Measurements from ENCODE around the gene AUH.

AUH gene

DNA sequence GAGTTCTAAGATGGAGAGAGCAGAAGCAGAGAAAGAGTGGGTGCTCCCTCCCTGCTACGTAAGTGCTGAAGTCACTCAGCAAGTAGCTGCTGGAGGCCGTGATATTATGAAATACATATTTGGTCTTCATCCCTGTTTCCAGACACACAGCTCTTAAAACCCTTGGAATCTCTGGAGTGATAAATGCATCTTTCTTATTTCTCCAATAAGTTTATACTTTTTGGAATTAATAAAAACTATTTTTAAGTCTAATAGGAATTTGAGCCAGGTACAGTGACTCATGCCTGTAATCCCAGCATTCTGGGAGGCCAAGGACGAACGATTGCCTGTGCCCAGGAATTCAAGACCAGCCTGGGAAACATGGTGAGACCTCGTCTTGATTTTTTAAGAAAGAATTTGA is 60.6 kb downstream of the AUH start:
- no peaks in the 10 kb centered on the region for H3K9me3 ChIP-seq (ENCODE audit: control insufficient read depth, insufficient read depth, low read length)
- H3K4me1 ChIP-seq (ENCODE audit: control insufficient read depth, insufficient read depth, low read length): no peaks in the 10 kb centered on the region
- no peak overlapping the region for H3K27ac ChIP-seq (ENCODE audit: low read length)
- DNase-seq (ENCODE audit: low read depth, low spot score): no peak
- WGBS (ENCODE audit: insufficient coverage, insufficient read length): no CpG with 5 or more reads among the region's 5 CpGs
- H3K27me3 ChIP-seq (ENCODE audit: control insufficient read depth, insufficient read depth, low read length): no peaks in the 10 kb centered on the region
- H3K4me3 ChIP-seq (ENCODE audit: low read length): no peak overlapping the region
- H3K36me3 ChIP-seq (ENCODE audit: control insufficient read depth, insufficient read depth, low read length): no peaks in the 10 kb centered on the region

DNA sequence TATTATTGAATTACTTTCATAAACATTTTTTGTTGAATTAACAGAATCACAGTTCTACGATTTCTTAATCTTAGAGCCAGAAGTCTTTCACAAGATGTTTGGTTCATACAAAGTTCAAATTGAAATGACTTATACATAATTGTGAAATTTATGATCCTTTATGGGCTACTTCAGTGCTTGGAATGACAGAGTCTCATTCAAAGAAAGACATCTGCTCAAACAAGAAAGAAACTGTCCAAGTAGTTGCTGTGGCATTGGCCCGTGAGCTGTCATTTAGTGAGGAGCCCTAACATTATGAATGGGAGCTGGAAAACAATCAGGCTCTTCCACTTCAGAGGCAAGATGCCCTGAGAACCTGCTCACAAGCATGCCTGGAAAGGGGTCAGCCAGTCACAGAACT is 63.4 kb downstream of the AUH start:
- Histone ChIP-seq H3K27ac (ENCODE audit: low read length) (no peak overlapping the region), H3K9me3 (ENCODE audit: control insufficient read depth, insufficient read depth, low read length) (no peaks in the 10 kb centered on the region), H3K4me3 (ENCODE audit: low read length) (no peak overlapping the region), H3K36me3 (ENCODE audit: control insufficient read depth, insufficient read depth, low read length) (no peaks in the 10 kb centered on the region; the same call in 1 of the 2 replicates), H3K4me1 (ENCODE audit: control insufficient read depth, insufficient read depth, low read length) (no peaks in the 10 kb centered on the region), H3K27me3 (ENCODE audit: control insufficient read depth, insufficient read depth, low read length) (no peaks in the 10 kb centered on the region)
- DNase-seq (ENCODE audit: low read depth, low spot score): no peak
- WGBS (ENCODE audit: insufficient coverage, insufficient read length): no CpG with 5 or more reads among the region's 2 CpGs

DNA sequence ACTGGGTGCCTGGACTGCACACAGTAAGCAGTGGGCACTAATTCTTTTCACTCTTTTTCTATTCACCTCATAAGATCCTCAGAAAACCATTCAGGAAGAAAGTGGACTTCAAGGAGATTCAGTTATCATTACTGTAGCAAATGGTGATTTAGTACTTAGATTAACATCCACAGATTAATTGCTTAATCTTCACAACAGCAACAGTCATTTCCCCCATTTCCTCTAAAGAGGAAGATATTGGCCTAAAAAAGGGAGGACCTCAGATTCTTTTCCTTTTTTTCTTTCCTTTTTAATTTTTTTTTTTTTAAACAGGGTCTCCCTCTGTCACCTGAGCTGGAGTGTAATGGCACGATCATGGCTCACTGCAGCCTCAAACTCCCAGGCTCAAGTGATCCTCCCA is 64.4 kb downstream of the AUH start:
- no peaks in the 10 kb centered on the region; the same call in 1 of the 2 replicates for H3K36me3 ChIP-seq (ENCODE audit: control insufficient read depth, insufficient read depth, low read length)
- no CpG with 5 or more reads among the region's 1 CpG for whole genome bisulfite sequencing (ENCODE audit: insufficient coverage, insufficient read length)
- H3K9me3 ChIP-seq (ENCODE audit: control insufficient read depth, insufficient read depth, low read length): no peaks in the 10 kb centered on the region
- no peak overlapping the region for H3K27ac ChIP-seq (ENCODE audit: low read length)
- no peak for DNase-seq (ENCODE audit: low read depth, low spot score)
- no peaks in the 10 kb centered on the region for H3K4me1 ChIP-seq (ENCODE audit: control insufficient read depth, insufficient read depth, low read length)
- H3K27me3 ChIP-seq (ENCODE audit: control insufficient read depth, insufficient read depth, low read length): no peaks in the 10 kb centered on the region
- no peak overlapping the region for H3K4me3 ChIP-seq (ENCODE audit: low read length)

DNA sequence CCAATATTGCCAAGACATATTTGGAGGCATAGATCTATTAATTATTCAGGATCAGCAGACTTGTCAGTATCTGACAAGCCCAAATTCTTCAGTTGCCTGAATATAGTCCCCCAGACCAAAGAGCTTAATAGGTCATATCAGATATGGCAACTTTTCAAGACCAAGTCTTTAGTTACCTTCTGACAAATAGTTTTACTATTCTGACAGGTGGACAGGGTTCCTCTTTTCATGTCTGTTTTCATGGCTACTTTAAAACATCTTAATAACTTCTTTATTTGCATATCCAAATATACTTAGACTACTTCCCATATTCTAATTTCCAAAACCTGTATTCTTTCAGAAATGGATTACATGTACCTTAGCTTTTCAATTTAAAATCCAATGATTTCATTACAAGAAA is 65.4 kb downstream of the AUH start:
- Histone ChIP-seq H3K9me3 (ENCODE audit: control insufficient read depth, insufficient read depth, low read length) (no peaks in the 10 kb centered on the region), H3K4me3 (ENCODE audit: low read length) (no peak overlapping the region), H3K36me3 (ENCODE audit: control insufficient read depth, insufficient read depth, low read length) (no peaks in the 10 kb centered on the region; the same call in 1 of the 2 replicates), H3K27me3 (ENCODE audit: control insufficient read depth, insufficient read depth, low read length) (no peaks in the 10 kb centered on the region), H3K4me1 (ENCODE audit: control insufficient read depth, insufficient read depth, low read length) (no peaks in the 10 kb centered on the region), H3K27ac (ENCODE audit: low read length) (no peak overlapping the region)
- DNase-seq (ENCODE audit: low read depth, low spot score): no peak

DNA sequence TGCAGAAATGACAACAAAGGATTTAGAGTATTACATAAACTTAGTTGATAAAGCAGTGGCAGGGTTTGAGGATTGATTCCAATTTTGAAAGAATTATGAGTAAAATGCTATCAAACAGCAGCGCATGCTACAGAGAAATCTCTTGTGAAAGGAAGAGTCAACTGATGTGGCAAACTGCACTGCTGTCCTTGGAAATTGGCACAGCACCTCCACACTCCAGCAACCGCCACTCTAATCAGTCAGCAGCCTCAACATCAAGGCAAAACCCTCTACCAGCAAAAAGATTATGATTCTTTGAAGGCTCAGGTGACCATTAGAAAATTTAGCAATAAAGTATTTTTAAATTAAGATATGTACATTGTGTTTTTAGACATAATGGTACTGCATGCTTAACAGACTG is 66.4 kb downstream of the AUH start:
- Histone ChIP-seq H3K36me3 (ENCODE audit: control insufficient read depth, insufficient read depth, low read length) (no peaks in the 10 kb centered on the region; the same call in 1 of the 2 replicates), H3K9me3 (ENCODE audit: control insufficient read depth, insufficient read depth, low read length) (no peaks in the 10 kb centered on the region), H3K4me3 (ENCODE audit: low read length) (no peak overlapping the region), H3K4me1 (ENCODE audit: control insufficient read depth, insufficient read depth, low read length) (no peaks in the 10 kb centered on the region), H3K27me3 (ENCODE audit: control insufficient read depth, insufficient read depth, low read length) (no peaks in the 10 kb centered on the region), H3K27ac (ENCODE audit: low read length) (no peak overlapping the region)
- no CpG with 5 or more reads among the region's 2 CpGs for WGBS (ENCODE audit: insufficient coverage, insufficient read length)
- no peak for DNase-seq (ENCODE audit: low read depth, low spot score)

DNA sequence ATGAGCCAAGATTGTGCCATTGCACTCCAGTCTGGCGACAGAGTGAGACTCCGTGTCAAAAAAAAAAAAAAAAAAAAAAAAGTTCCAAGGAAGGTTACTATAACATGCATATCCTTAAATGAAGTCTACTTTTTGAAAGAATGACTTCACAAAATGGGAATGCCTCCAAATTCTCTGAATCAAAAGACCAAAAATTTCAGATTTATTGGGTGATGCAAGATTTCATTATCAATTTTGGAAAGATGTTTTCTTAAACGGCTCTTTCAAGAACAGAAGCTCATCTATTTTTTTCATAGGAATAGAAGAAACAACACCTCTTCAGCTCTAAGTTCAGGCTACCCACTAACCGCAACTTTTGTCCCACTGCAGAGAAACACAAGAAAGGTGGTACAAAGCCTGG is 69.9 kb downstream of the AUH start:
- H3K36me3 ChIP-seq (ENCODE audit: control insufficient read depth, insufficient read depth, low read length): no peaks in the 10 kb centered on the region; the same call in 1 of the 2 replicates
- DNase-seq (ENCODE audit: low read depth, low spot score): no peak
- H3K4me3 ChIP-seq (ENCODE audit: low read length): no peak overlapping the region
- H3K27ac ChIP-seq (ENCODE audit: low read length): no peak overlapping the region
- no CpG with 5 or more reads among the region's 4 CpGs for WGBS (ENCODE audit: insufficient coverage, insufficient read length)
- H3K27me3 ChIP-seq (ENCODE audit: control insufficient read depth, insufficient read depth, low read length): no peaks in the 10 kb centered on the region
- H3K9me3 ChIP-seq (ENCODE audit: control insufficient read depth, insufficient read depth, low read length): no peaks in the 10 kb centered on the region
- H3K4me1 ChIP-seq (ENCODE audit: control insufficient read depth, insufficient read depth, low read length): no peaks in the 10 kb centered on the region

DNA sequence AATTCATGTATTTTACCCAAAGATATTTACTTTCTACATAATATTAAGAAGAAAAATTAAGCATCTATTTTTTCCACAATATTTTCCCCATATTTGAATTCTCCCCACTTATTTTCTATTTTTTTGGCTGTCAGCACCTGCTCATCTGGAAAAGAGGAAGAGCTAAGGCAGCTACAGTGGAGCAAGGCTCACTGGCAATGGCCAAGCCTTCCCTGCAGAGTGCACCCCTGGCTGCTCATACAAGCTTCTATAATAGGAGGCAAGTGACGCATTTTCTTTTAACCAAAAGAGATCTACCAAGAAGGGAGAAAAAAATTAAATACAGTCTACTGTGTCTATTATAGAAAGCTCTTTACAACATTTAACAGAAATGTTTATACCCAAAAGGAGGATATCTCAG is 72.5 kb downstream of the AUH start:
- no peaks in the 10 kb centered on the region for H3K9me3 ChIP-seq (ENCODE audit: control insufficient read depth, insufficient read depth, low read length)
- no peak overlapping the region for H3K27ac ChIP-seq (ENCODE audit: low read length)
- H3K36me3 ChIP-seq (ENCODE audit: control insufficient read depth, insufficient read depth, low read length): no peaks in the 10 kb centered on the region
- H3K4me1 ChIP-seq (ENCODE audit: control insufficient read depth, insufficient read depth, low read length): no peaks in the 10 kb centered on the region
- H3K27me3 ChIP-seq (ENCODE audit: control insufficient read depth, insufficient read depth, low read length): no peaks in the 10 kb centered on the region
- WGBS (ENCODE audit: insufficient coverage, insufficient read length): no CpG with 5 or more reads among the region's 1 CpG
- no peak for DNase-seq (ENCODE audit: low read depth, low spot score)
- H3K4me3 ChIP-seq (ENCODE audit: low read length): no peak overlapping the region

DNA sequence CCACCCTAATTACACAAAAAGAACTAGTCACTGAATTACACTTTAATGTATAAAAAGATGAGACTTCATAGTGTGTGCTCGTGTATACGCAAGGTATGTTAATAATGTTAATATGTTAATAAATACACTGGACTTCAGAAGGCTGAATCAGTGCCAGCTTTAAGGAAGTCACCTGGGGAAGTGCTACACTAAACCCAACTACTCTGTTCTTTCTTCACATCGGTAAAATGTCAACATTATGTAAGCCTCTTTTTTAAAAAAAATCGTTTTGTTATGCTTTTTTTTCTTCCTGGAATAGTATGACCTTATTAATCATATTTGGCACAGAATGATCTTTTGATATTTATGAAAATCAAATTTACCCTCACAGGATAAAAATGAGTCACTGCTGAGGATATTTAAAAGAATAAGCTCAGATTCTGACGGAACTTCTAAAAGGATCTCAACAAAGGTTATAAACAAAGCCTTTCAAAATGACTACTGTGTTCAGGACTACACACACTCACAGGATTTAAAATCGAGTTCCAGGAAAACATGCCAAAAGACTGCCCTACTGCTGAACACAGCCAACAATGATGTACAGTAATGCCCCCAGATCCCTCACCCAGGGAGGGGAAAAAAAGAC is 75.9 kb downstream of the AUH start:
- no CpG with 5 or more reads among the region's 6 CpGs for WGBS (ENCODE audit: insufficient coverage, insufficient read length)
- no peak for DNase-seq (ENCODE audit: low read depth, low spot score)
- H3K27ac ChIP-seq (ENCODE audit: low read length): no peak overlapping the region

DNA sequence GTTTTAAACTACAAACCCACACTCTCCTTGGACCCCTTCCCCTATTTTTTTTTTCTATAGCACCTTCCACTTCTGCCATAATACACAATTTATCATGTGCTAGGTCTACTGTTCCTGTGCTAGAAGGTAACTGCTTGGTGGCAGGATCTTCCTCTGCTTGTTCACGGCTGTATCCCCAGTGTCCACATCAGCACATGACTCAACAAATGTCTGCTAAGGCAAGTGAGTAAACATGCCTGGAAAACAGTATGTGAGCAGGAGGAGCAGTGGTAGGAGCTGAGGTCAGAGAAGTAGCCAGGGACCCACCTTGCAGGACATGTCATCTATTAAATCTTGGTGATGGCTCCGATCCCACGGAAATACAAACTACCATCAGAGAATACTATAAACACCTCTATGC is 79.4 kb downstream of the AUH start:
- Histone ChIP-seq H3K4me3 (ENCODE audit: low read length) (no peak overlapping the region), H3K36me3 (ENCODE audit: control insufficient read depth, insufficient read depth, low read length) (no peaks in the 10 kb centered on the region), H3K9me3 (ENCODE audit: control insufficient read depth, insufficient read depth, low read length) (no peaks in the 10 kb centered on the region), H3K4me1 (ENCODE audit: control insufficient read depth, insufficient read depth, low read length) (no peaks in the 10 kb centered on the region), H3K27ac (ENCODE audit: low read length) (no peak overlapping the region), H3K27me3 (ENCODE audit: control insufficient read depth, insufficient read depth, low read length) (no peaks in the 10 kb centered on the region)
- DNase-seq (ENCODE audit: low read depth, low spot score): no peak
- no CpG with 5 or more reads among the region's 3 CpGs for WGBS (ENCODE audit: insufficient coverage, insufficient read length)

More for the DNA sequence above, 75.9 kb downstream of the AUH start:
- H3K4me1 ChIP-seq (ENCODE audit: control insufficient read depth, insufficient read depth, low read length): no peaks in the 10 kb centered on the region
- H3K36me3 ChIP-seq (ENCODE audit: control insufficient read depth, insufficient read depth, low read length): no peaks in the 10 kb centered on the region
- no peaks in the 10 kb centered on the region for H3K9me3 ChIP-seq (ENCODE audit: control insufficient read depth, insufficient read depth, low read length)
- no peak overlapping the region for H3K4me3 ChIP-seq (ENCODE audit: low read length)
- no peaks in the 10 kb centered on the region for H3K27me3 ChIP-seq (ENCODE audit: control insufficient read depth, insufficient read depth, low read length)

DNA sequence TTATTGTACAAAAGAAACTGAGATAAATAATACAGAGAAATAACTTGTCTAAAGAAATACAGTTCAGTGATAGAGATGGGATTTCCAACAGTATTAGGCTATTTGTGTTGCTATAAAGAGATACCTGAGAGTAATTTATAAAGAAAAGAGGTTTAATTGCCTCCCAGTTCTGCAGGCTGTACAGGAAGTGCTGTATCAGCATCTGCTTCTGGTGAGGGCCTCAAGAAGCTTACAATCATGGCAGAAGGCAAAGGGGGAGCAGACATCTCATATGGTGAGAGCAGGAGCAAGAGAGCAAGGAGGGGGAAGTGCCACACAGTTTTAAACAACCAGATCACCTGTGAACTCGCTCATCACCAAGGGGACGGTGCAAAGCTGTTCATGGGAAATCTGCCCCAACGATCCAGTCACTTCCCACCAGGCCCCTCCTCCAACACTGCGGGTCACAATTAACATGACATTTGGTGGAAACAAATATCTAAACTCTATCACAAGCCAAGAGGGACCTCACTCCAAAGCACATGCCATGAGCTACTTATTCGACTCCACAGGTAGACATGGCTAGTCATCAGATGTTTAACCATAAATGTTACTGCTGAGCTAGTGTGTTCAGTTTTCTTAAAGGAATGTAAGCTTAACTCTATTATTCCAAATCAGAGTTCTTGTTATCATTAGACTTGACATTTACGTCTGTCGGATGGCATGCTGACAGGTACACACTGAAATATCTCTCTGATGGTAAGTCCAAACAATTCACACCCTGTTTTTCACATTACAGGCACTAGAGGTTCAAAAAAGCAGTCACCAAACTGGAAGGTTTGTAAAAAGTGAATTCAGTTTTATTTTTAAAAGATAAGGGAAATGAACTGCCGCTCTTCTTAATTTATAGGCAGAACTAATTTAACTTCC is 82.2 kb downstream of the AUH start:
- Histone ChIP-seq H3K27me3 (ENCODE audit: control insufficient read depth, insufficient read depth, low read length) (no peaks in the 10 kb centered on the region), H3K27ac (ENCODE audit: low read length) (no peak overlapping the region), H3K9me3 (ENCODE audit: control insufficient read depth, insufficient read depth, low read length) (no peaks in the 10 kb centered on the region), H3K4me1 (ENCODE audit: control insufficient read depth, insufficient read depth, low read length) (no peaks in the 10 kb centered on the region), H3K4me3 (ENCODE audit: low read length) (no peak overlapping the region), H3K36me3 (ENCODE audit: control insufficient read depth, insufficient read depth, low read length) (no peaks in the 10 kb centered on the region)
- WGBS (ENCODE audit: insufficient coverage, insufficient read length): no CpG with 5 or more reads among the region's 8 CpGs
- DNase-seq (ENCODE audit: low read depth, low spot score): no peak
